OCI-LY7 (cell line): Measurements from ENCODE around the gene SERF2.
"Not testable (repeated sequence)": the region's sequence is repeated elsewhere in the genome, so short reads cannot be mapped to it uniquely, and the experiment has no call there.

Experiments used
- CTCF ChIP-seq: fragments of 200-600 bp; sonication (generic); conservative IDR thresholded peaks from 2 replicates; pipeline ENCODE4 v1.5.1; 2014; ENCODE audit warnings: mild to moderate bottlenecking, antibody characterized with exemption, low read length, moderate library complexity, mixed read lengths
- EZH2phosphoT487 ChIP-seq: fragments of 200-600 bp; sonication (generic); IDR thresholded peaks from 2 replicates; pipeline ENCODE4 v1.6.1; 2018; ENCODE audit warnings: low read depth, borderline replicate concordance, mild to moderate bottlenecking, mixed run types, antibody characterized with exemption, low read length, moderate library complexity, mixed read lengths

DNA sequence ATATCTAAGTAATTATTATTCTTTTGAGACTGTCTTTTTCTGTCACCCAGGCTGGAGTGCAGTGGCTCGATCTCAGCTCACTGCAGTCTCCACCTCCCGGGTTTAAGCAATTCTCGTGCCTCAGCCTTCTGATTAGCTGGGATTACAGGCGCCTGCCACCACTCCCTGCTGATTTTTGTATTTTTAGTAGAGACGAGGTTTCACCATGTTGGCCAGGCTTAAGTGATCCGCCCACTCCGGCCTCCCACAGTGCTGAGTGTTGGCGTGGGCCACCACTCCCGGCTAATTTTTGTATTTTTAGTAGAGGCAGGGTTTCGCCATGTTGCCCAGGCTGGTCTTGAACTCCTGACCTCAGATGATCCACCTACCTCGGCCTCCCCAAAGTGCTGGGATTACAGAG lies 33.2 kb downstream of the SERF2 start:
- TF ChIP-seq CTCF, EZH2phosphoT487: not testable (repeated sequence)
